HepG2 (cell line): ENCODE measurements around the gene SMOC1.

ENCODE experiments used
- NFE2L1 ChIP-seq: sonication (generic); formaldehyde crosslinking; IDR thresholded peaks from 2 replicates; pipeline ENCODE4 v1.4.0; 2020; ENCODE audit warnings: missing genetic modification reagents, mild to moderate bottlenecking, borderline replicate concordance
- POLR2A ChIP-seq, 2 experiments: IDR thresholded peaks; 2 replicates each; pipeline ENCODE4 v1.6.1; 2011; ENCODE audit warnings: low read depth in 2 of 2, low read length in 2 of 2, mild to moderate bottlenecking in 1 of 2, moderate library complexity in 1 of 2; ENCODE audit not compliant: insufficient read depth in 1 of 2
- SIN3B ChIP-seq: fragments of 150-350 bp; IDR thresholded peaks from 2 replicates; pipeline ENCODE4 v1.6.1; 2014; ENCODE audit warnings: low read length
- ZNF564 ChIP-seq: sonication (generic); formaldehyde crosslinking; IDR thresholded peaks from 2 replicates; pipeline ENCODE4 v1.8.1; 2023; ENCODE audit warnings: mild to moderate bottlenecking, missing genetic modification reagents
- TF ChIP-seq, protein P1 (sequence below): IDR thresholded peaks from 2 replicates; pipeline ENCODE4 v1.6.1; 2016
- TF ChIP-seq, protein P2 (sequence below): sonication (generic); formaldehyde crosslinking; IDR thresholded peaks from 2 replicates; pipeline ENCODE4 v1.5.0; 2020; ENCODE audit warnings: mild to moderate bottlenecking, missing genetic modification reagents, moderate library complexity
- TF ChIP-seq, protein P3 (sequence below): sonication (generic); formaldehyde crosslinking; IDR thresholded peaks from 2 replicates; pipeline ENCODE4 v1.5.0; 2020; ENCODE audit warnings: missing genetic modification reagents

DNA sequence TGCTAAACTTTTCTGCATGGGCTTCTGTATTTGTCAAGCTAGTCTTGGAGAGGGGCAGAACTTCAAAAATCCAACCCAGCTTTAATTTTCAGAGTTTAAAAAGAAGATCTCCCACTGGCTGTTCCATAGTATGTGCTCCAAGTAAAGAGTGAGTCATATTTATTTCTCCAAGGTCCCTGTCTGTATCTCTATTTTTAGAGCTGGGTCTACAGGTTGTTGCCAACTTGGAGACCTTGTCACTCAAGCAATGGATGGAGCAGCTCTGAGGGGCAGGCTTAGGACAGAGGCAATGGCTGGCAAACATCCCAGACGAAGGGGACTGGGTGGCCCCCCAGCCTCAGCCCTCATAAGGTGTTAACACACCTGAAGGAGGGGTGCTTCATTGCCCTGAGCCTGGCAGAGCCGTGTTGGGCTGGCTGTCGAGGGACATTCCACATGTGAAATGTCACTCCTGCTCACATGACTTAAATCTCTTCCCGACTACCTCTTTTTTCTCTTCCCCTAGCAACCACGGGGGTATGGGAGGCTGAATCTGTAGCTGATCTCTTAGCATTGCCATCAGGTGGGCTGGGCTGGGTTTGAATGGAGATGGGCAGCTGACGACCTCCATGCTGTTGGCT lies 103.1 kb downstream of the SMOC1 start:
- TF ChIP-seq NFE2L1 (CRISPR knock-in tag): no peak
- TF ChIP-seq, protein P1, sequence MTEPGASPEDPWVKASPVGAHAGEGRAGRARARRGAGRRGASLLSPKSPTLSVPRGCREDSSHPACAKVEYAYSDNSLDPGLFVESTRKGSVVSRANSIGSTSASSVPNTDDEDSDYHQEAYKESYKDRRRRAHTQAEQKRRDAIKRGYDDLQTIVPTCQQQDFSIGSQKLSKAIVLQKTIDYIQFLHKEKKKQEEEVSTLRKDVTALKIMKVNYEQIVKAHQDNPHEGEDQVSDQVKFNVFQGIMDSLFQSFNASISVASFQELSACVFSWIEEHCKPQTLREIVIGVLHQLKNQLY (CRISPR knock-in tag): no peak
- TF ChIP-seq POLR2A (IDR thresholded peaks at IDR 0.05; ENCODE audit: insufficient read depth in 1 of 2, low read depth in 2 of 2, low read length in 2 of 2): no peak
- TF ChIP-seq ZNF564 (CRISPR knock-in tag): no peak
- TF ChIP-seq, protein P2, sequence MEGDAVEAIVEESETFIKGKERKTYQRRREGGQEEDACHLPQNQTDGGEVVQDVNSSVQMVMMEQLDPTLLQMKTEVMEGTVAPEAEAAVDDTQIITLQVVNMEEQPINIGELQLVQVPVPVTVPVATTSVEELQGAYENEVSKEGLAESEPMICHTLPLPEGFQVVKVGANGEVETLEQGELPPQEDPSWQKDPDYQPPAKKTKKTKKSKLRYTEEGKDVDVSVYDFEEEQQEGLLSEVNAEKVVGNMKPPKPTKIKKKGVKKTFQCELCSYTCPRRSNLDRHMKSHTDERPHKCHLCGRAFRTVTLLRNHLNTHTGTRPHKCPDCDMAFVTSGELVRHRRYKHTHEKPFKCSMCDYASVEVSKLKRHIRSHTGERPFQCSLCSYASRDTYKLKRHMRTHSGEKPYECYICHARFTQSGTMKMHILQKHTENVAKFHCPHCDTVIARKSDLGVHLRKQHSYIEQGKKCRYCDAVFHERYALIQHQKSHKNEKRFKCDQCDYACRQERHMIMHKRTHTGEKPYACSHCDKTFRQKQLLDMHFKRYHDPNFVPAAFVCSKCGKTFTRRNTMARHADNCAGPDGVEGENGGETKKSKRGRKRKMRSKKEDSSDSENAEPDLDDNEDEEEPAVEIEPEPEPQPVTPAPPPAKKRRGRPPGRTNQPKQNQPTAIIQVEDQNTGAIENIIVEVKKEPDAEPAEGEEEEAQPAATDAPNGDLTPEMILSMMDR (CRISPR knock-in tag): no peak
- no peak for TF ChIP-seq SIN3B
- TF ChIP-seq, protein P3, sequence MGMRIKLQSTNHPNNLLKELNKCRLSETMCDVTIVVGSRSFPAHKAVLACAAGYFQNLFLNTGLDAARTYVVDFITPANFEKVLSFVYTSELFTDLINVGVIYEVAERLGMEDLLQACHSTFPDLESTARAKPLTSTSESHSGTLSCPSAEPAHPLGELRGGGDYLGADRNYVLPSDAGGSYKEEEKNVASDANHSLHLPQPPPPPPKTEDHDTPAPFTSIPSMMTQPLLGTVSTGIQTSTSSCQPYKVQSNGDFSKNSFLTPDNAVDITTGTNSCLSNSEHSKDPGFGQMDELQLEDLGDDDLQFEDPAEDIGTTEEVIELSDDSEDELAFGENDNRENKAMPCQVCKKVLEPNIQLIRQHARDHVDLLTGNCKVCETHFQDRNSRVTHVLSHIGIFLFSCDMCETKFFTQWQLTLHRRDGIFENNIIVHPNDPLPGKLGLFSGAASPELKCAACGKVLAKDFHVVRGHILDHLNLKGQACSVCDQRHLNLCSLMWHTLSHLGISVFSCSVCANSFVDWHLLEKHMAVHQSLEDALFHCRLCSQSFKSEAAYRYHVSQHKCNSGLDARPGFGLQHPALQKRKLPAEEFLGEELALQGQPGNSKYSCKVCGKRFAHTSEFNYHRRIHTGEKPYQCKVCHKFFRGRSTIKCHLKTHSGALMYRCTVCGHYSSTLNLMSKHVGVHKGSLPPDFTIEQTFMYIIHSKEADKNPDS (CRISPR knock-in tag): no peak
